ENCODE measurements around the gene CHST8.

Gene CHST8

DNA sequence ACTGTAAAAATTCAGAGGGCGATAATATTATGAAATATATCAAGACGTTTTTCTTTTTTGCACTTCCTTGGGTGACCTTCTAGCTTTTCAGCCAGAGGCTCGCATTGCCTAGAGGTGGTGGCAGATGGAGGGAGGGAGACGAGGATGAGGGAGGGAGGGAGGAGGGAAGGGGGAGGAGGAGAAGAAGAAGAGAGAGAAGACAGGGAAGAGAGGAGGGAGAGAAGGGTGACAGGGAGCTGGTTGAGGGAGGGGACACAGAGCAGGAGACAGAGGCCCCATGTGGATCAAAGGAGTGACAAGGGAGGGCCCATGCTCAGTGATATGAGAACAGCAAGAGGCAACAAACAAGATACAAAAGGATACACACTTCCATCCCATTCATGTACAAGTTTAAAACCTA is 166.9 kb downstream of the CHST8 start:
- Histone ChIP-seq H3K27ac (no peak overlapping the region), H3K4me3 (no peak overlapping the region)
- TF ChIP-seq, protein P1, sequence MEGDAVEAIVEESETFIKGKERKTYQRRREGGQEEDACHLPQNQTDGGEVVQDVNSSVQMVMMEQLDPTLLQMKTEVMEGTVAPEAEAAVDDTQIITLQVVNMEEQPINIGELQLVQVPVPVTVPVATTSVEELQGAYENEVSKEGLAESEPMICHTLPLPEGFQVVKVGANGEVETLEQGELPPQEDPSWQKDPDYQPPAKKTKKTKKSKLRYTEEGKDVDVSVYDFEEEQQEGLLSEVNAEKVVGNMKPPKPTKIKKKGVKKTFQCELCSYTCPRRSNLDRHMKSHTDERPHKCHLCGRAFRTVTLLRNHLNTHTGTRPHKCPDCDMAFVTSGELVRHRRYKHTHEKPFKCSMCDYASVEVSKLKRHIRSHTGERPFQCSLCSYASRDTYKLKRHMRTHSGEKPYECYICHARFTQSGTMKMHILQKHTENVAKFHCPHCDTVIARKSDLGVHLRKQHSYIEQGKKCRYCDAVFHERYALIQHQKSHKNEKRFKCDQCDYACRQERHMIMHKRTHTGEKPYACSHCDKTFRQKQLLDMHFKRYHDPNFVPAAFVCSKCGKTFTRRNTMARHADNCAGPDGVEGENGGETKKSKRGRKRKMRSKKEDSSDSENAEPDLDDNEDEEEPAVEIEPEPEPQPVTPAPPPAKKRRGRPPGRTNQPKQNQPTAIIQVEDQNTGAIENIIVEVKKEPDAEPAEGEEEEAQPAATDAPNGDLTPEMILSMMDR (IDR thresholded peaks at IDR 0.05), result no peak
- DNase-seq (ENCODE audit: low spot score), result no peak

DNA sequence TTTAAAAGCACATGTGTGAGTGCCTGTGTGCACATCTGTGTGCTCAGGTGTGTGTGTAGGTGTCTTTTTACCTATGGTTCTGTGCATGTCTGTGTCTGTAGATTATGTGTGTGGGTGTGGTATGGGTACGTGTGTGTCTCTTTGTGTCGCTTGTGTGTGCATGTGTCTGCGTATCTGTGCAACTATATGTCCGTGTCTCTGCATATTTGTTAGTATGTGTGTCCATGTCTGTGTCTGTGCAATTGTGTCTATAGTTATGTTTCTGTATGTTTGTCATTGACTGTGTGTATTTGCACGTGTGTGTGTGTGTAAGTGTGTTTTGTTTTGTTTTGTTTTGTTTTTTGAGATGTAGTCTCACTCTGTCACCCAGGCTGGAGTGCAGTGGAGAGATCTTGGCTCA is 167.6 kb downstream of the CHST8 start:
- Histone ChIP-seq H3K27ac (no peak overlapping the region), H3K4me3 (no peak overlapping the region)
- DNase-seq (ENCODE audit: low spot score), result no peak
- TF ChIP-seq, protein P1 (IDR thresholded peaks at IDR 0.05), result no peak

DNA sequence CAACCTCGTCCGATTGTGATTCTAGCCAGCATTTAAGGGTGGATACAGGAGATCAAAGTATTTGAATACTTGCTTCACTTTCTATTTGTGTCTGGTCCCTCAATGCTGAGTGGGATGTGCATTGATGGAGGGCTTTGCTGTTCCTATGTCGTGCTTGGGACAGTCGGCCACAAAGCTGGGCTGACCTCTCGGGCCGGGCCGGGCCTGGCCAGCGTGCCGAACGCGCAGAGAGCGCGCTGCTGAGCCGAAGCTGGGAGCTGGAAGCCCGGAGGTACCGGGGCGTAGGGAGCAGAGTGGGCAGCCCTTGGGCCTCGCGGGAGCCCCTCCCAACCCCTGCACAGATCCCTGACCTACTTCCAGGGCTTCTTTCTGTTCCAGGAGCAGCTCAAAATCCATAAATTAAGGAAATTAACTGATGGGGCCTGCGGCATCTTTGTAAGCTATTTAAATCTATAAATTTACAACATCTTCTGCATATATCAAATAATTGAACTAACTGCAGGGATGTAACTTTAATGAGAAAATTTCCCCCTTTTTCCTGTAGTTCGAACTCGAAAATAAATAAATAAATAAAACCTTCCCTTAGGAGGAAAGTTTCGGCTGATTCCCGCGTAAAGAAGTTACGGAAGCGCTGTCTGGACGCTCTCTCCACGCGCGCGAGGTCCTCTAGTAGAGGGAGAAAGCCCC is 173.1 kb downstream of the CHST8 start:
- no peak for DNase-seq (ENCODE audit: low spot score)
- Histone ChIP-seq H3K27ac (peak overlapping the region; percentile 81 to 98), H3K4me3 (peak overlapping the region; percentile 98)
- TF ChIP-seq, protein P1 (IDR thresholded peaks at IDR 0.05), result no peak

DNA sequence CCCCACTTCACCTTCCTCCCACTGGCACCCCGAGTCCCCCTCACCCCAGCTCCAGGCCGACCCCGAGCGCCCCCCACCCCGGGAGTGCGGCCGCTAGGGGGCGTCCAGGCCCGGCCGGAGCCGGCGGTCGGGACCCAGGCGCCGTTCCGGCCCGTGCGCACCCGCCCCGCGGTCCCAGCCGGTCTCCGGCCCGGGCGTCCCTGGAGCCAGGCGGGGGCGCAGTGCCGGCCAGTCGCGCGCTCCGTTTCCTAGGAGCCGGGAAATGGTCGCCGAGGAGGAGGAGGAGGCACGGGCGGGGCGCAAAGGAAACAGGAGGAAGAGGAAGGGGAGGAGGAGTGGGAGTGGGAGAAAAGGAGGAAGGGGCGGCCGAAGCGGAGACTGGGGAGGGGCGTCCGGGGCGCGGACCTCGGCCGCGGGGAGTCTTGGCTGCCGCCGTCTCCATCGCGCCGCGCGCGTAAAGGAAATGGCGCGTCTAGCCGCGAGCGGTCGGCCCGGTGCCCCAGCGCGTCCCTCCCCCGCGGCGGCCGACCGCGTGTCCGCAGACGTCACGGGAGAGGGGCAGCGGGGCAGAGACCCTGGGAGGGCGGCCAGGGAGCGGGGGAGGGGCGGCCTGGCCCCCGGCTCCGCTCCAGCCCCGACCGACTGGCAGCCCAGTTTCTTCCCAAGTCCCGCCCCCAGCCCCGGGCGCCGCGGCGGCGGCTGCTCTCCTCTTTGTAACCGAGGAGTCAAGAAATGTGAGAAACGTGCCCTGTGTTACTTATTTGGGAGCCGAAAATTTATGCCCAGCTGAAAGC is 173.8 kb downstream of the CHST8 start:
- peak; percentile 86 for DNase-seq (ENCODE audit: low spot score)
- H3K4me3 ChIP-seq, result peak overlapping the region; percentile 98
- TF ChIP-seq, protein P1 (IDR thresholded peaks at IDR 0.05), result peak; percentile 91
- peak overlapping the region; percentile 81 to 98 for H3K27ac ChIP-seq

DNA sequence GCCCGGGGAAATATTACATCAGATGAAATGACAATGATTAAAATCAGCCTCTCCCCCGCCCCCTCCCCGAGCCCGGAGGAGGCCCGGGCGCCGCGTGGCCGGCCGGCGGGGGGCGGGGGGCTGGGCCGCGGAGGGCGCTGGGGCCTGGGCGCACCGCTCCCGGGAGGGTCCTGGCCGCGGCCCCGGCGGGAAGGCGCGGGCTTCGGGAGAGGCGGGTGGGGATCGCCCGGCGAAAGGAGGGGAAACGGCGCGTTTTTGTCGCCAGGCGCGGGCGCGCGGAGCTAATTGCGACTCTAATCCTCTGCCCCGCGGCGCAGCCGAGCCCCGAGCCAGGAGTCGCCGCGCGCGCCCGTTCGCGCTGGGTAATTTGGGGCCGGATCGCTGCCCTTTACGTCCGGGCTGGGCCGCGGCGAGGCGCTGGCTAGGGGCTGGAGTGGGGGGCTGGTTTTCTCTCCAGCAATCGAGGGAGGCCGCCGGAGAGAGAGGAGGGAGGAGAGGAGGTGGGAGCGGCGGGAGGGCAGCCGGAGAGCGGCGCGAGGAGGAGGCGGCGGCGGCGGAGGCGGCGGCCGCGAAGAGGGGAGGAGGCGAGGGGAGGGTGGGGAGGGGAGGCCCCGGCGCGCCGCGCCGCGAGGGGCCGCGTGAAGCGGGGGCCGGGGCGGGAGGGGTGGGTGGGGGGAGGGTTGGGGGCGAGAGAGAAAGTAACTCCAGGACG is 174.6 kb downstream of the CHST8 start, which contains the start of gene KCTD15:
Gene KCTD15, plus strand, starts transcription at position 707 of the 712 bp plus-strand sequence. CDS start 3,585 bp downstream, outside the sequence.
- TF ChIP-seq, protein P1 (IDR thresholded peaks at IDR 0.05), result no peak
- Histone ChIP-seq H3K4me3 (peak within 1 kb of the TSS; percentile 98), H3K27ac (peak within 1 kb of the TSS; percentile 81 to 98)
- no peak for DNase-seq (ENCODE audit: low spot score)

DNA sequence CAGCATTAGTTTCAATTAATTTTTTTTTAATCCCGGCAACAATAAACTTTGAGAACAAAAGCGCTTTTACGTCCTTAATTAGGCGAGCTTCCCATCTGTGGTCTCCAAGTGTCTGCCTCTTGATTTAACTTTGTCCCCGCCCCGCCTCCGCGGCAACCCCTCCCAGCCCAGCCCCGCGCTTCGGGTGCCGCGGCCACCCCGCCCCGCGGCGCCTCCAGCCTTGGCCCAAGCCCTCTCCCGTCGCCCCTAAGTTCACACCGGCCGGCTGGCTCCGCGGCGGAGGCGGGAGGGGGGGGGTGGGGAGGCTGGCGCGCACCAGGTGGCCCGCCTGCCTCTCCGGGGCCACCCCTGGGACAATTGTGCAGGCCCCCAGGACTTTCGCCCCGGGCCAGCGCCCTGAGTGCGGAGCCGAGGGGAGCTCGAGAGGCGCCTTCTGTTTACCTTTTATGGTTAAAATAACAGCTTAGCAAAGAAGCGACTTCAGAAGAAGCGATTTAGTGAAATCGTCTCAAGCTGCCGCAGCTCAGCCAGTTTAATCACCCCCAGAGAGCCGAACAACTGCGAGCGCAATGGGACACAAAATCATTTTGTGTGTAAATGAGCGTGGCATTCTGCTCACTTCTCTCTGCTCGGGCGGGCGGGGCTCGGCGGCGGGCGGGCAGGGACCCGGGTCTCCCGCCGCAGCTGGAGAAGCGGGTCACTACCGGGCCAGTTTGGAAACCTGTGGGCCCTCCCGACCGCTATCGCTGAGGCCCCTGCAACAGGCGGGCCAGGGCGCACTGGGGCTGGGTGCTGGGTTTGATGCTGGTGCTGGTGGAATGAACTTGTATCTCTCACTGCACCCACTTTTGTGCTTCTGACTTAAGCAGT is 176.3 kb downstream of the CHST8 start:
- TF ChIP-seq, protein P1 (IDR thresholded peaks at IDR 0.05), result no peak
- H3K4me3 ChIP-seq, result peak overlapping the region; percentile 98
- no peak for DNase-seq (ENCODE audit: low spot score)
- peak overlapping the region; percentile 81 to 98 for H3K27ac ChIP-seq

Measured in coronary artery (tissue), 2 donors.